Activated CD8-positive, alpha-beta memory T cell treated with anti-CD3 and anti-CD28 coated beads, Interleukin-2, amount 50 U/mL, for 1 hour (primary cell): ENCODE data around the gene UBL4B.

Experiments
- DNase-seq: peaks from one replicate; pipeline ENCODE4 v3.0.0-alpha.2; 2020; ENCODE audit errors: extremely low read depth

Gene UBL4B

DNA sequence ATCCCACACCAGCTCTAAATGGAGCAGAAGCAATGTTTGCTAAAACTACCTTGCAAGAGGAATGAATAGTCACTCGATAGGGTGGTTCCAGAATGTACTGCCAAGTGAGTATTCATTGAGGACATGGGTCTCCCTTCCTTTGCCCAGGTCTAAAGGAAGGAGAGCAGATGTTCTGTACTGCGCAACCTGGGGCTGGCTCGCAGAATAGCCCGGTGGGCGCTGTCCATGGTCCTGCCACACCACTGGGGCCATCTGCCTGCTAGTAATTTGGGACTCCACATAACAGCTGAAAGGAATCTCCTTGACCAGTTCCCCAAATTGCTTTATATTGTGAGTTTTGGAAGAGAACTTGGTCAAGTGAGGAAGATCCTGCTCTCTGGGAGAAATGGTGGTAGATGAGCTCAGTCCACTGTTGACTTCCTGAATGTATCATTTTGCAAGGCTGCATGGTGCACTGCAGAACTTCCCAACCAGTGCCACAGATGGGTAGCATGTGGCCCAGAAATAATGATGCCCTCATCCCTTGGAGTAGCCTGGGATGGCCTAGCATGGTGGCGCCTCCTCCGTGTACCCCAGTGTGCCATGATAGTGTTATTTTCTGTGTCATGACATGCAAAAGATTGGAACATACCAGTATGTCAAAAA is 43.8 kb downstream of the UBL4B start:
- DNase-seq, result no peak

DNA sequence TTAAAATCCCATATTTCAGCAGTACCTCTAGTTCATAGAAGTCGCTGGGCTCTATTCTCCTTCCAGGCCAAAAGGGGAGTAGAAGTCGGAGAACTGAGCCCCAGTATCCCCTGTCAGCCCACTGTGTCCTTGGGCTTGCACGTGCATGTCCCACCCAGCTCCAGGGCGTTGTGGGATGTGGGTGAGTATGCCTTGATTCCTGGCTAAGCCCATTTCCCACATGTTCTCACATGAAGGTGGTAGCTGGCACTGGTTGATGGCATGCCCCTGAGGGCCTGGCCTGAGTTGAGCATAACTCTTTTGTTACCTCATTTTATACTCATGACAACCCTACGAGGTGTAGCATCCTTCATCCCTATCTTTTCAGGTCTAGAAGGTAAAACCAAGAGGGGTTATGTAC is 46.0 kb downstream of the UBL4B start:
- DNase-seq, result no peak

- no peak for DNase-seq
Measured at GRCh38 chr1:110159168-110159567, 46.9 kb downstream of the UBL4B start.

- no peak for DNase-seq
Measured at GRCh38 chr1:110160538-110161100, 48.4 kb downstream of the UBL4B start.

DNA sequence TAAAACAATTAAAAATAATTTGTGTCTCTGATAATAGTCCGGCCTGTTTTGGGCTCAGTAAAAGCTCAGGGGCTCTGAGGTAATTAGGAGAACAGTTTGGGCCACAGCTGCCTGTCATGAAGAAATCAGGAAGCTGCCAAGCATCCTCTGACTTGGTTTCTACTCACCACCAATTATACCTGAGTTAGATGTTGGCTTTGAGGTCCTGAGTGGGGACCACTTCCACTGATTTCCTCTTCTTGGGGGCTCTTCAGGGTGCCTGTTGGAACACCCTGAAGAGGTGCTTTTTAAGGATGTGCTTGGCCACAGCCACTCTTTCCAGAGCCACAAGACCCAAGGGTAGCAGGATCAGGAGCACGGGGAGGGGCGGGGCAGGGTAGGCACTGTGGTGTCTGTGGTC is 48.9 kb downstream of the UBL4B start:
- DNase-seq, result no peak

- no peak for DNase-seq
Measured at GRCh38 chr1:110161849-110162248, 49.6 kb downstream of the UBL4B start.
